AG10803 (cell line): ENCODE results near the gene PRDM16.
A peak's percentile ranks its signal among the peaks of the same experiment; 100 is the strongest.

Source experiments
- DNase-seq: peaks from one replicate; pipeline ENCODE4 v3.0.0; 2010; ENCODE audit warnings: low read depth
- H3K4me3 ChIP-seq: 2 replicates; pipeline ENCODE4 v1.5.1; 2011; ENCODE audit warnings: mild to moderate bottlenecking, low read length, control low read depth
- CTCF ChIP-seq: conservative IDR thresholded peaks from 2 replicates; pipeline ENCODE4 v1.5.1; 2011; ENCODE audit warnings: mild to moderate bottlenecking, low read length, control low read depth, inconsistent platforms

The PRDM16 gene

GRCh38 chr1:3070644-3071564 is 1.9 kb downstream of the PRDM16 start:
- no peak for TF ChIP-seq CTCF
- no peak for DNase-seq
- H3K4me3 ChIP-seq, result peak overlapping the region; percentile 12; the same call in 1 of the 2 replicates

GRCh38 chr1:3071565-3072390 is 2.8 kb downstream of the PRDM16 start:
- DNase-seq, result no peak
- no peak for TF ChIP-seq CTCF
- H3K4me3 ChIP-seq, result no peak overlapping the region

- no peak for DNase-seq
- no peak for TF ChIP-seq CTCF
- H3K4me3 ChIP-seq, result no peak overlapping the region
These were observed 3.6 kb downstream of the PRDM16 start for GRCh38 chr1:3072391-3073185.

GRCh38 chr1:3073186-3073488 is 4.1 kb downstream of the PRDM16 start:
- no peak for DNase-seq
- H3K4me3 ChIP-seq, result no peak overlapping the region
- no peak for TF ChIP-seq CTCF

- no peak for TF ChIP-seq CTCF
- DNase-seq, result no peak
- no peak overlapping the region for H3K4me3 ChIP-seq
These were observed 4.7 kb downstream of the PRDM16 start for GRCh38 chr1:3073489-3074296.

GRCh38 chr1:3074297-3074741 is 5.3 kb downstream of the PRDM16 start:
- TF ChIP-seq CTCF, result no peak
- no peak for DNase-seq
- H3K4me3 ChIP-seq, result no peak overlapping the region
